HEK293 (cell line): ENCODE measurements around the gene DNAJC5.

ENCODE experiments used
- FEZF1 ChIP-seq: fragments of 450-650 bp; formaldehyde crosslinking; IDR thresholded peaks from 2 replicates; pipeline ENCODE4 v1.5.1; 2016; ENCODE audit warnings: missing biosample characterization, missing genetic modification characterization
- GLIS1 ChIP-seq: fragments of 450-650 bp; formaldehyde crosslinking; IDR thresholded peaks from 2 replicates; pipeline ENCODE4 v1.5.1; 2016; ENCODE audit warnings: missing biosample characterization, missing genetic modification characterization
- GLIS2 ChIP-seq: fragments of 450-650 bp; formaldehyde crosslinking; IDR thresholded peaks from 2 replicates; pipeline ENCODE4 v1.5.1; 2016; ENCODE audit warnings: missing biosample characterization, missing genetic modification characterization
- HIC1 ChIP-seq: fragments of 450-650 bp; formaldehyde crosslinking; IDR thresholded peaks from 2 replicates; pipeline ENCODE4 v1.5.1; 2016; ENCODE audit warnings: missing biosample characterization, missing genetic modification characterization
- KLF8 ChIP-seq: fragments of 450-650 bp; formaldehyde crosslinking; IDR thresholded peaks from 2 replicates; pipeline ENCODE4 v1.5.1; 2016; ENCODE audit warnings: missing biosample characterization, missing genetic modification characterization
- PBX3 ChIP-seq: sonication (generic); formaldehyde crosslinking; IDR thresholded peaks from 2 replicates; pipeline ENCODE4 v1.8.1; 2022; ENCODE audit warnings: mild to moderate bottlenecking, moderate library complexity, missing genetic modification reagents
- PRDM1 ChIP-seq: fragments of 450-650 bp; formaldehyde crosslinking; IDR thresholded peaks from 2 replicates; pipeline ENCODE4; 2016; ENCODE audit warnings: missing biosample characterization, missing genetic modification characterization
- PRDM10 ChIP-seq: fragments of 450-650 bp; formaldehyde crosslinking; IDR thresholded peaks from 2 replicates; pipeline ENCODE4 v1.5.1; 2016; ENCODE audit warnings: missing biosample characterization, missing genetic modification characterization
- SETDB1 ChIP-seq: IDR thresholded peaks from one replicate; pipeline ENCODE4 v1.6.1; 2017; ENCODE audit warnings: mild to moderate bottlenecking, low read length, moderate library complexity, mixed read lengths; ENCODE audit not compliant: insufficient read length
- SP2 ChIP-seq: fragments of 450-650 bp; formaldehyde crosslinking; IDR thresholded peaks from 2 replicates; pipeline ENCODE4 v1.5.1; 2016; ENCODE audit warnings: missing biosample characterization, missing genetic modification characterization
- SP3 ChIP-seq: fragments of 450-650 bp; formaldehyde crosslinking; IDR thresholded peaks from 2 replicates; pipeline ENCODE4 v1.5.1; 2016; ENCODE audit warnings: missing biosample characterization, missing genetic modification characterization
- TCF7L2 ChIP-seq: IDR thresholded peaks from 2 replicates; pipeline ENCODE4 v1.6.1; 2011; ENCODE audit warnings: low read depth, mild to moderate bottlenecking, inconsistent platforms, low read length, moderate library complexity, borderline replicate concordance
- WT1 ChIP-seq: fragments of 450-650 bp; formaldehyde crosslinking; IDR thresholded peaks from 2 replicates; pipeline ENCODE4 v1.5.1; 2016; ENCODE audit warnings: missing biosample characterization, missing genetic modification characterization
- ZBTB48 ChIP-seq: fragments of 450-650 bp; formaldehyde crosslinking; IDR thresholded peaks from 2 replicates; pipeline ENCODE4 v1.5.1; 2016; ENCODE audit warnings: missing biosample characterization, missing genetic modification characterization
- ZFHX2 ChIP-seq: fragments of 450-650 bp; formaldehyde crosslinking; conservative IDR thresholded peaks from 2 replicates; pipeline ENCODE4 v1.5.1; 2016; ENCODE audit warnings: missing biosample characterization, missing genetic modification characterization
- ZNF138 ChIP-seq: fragments of 450-650 bp; formaldehyde crosslinking; IDR thresholded peaks from 2 replicates; pipeline ENCODE4 v1.5.1; 2016; ENCODE audit warnings: missing biosample characterization, missing genetic modification characterization, borderline replicate concordance
- ZNF223 ChIP-seq: fragments of 450-650 bp; formaldehyde crosslinking; IDR thresholded peaks from 2 replicates; pipeline ENCODE4 v1.5.1; 2016; ENCODE audit warnings: missing biosample characterization, missing genetic modification characterization
- ZNF335 ChIP-seq: fragments of 450-650 bp; formaldehyde crosslinking; conservative IDR thresholded peaks from 2 replicates; pipeline ENCODE4 v1.5.1; 2016; ENCODE audit warnings: missing biosample characterization, missing genetic modification characterization
- ZNF341 ChIP-seq: fragments of 450-650 bp; formaldehyde crosslinking; IDR thresholded peaks from 2 replicates; pipeline ENCODE4; 2016; ENCODE audit warnings: low read depth, missing biosample characterization, missing genetic modification characterization
- ZNF521 ChIP-seq: fragments of 450-650 bp; formaldehyde crosslinking; IDR thresholded peaks from 2 replicates; pipeline ENCODE4 v1.5.1; 2017; ENCODE audit warnings: missing biosample characterization, mild to moderate bottlenecking, missing genetic modification characterization
- ZNF658 ChIP-seq: fragments of 450-650 bp; formaldehyde crosslinking; IDR thresholded peaks from 2 replicates; pipeline ENCODE4; 2016; ENCODE audit warnings: missing biosample characterization, missing genetic modification characterization
- ZNF76 ChIP-seq: fragments of 450-650 bp; formaldehyde crosslinking; IDR thresholded peaks from 2 replicates; pipeline ENCODE4; 2016; ENCODE audit warnings: low read depth, missing biosample characterization, missing genetic modification characterization, borderline replicate concordance
- ZNF768 ChIP-seq: fragments of 450-650 bp; formaldehyde crosslinking; IDR thresholded peaks from 2 replicates; pipeline ENCODE4 v1.5.1; 2018; ENCODE audit warnings: missing biosample characterization, mild to moderate bottlenecking, missing genetic modification characterization
- ZSCAN30 ChIP-seq: fragments of 450-650 bp; IDR thresholded peaks from 2 replicates; pipeline ENCODE4 v1.5.1; 2018; ENCODE audit warnings: missing biosample characterization, mild to moderate bottlenecking, missing genetic modification characterization, moderate library complexity
- ZXDB ChIP-seq: fragments of 450-650 bp; formaldehyde crosslinking; IDR thresholded peaks from 2 replicates; pipeline ENCODE4 v1.5.1; 2016; ENCODE audit warnings: missing biosample characterization, missing genetic modification characterization
- TF ChIP-seq, protein P1 (sequence below): fragments of 450-650 bp; formaldehyde crosslinking; IDR thresholded peaks from 2 replicates; pipeline ENCODE4 v1.5.1; 2016; ENCODE audit warnings: missing biosample characterization, missing genetic modification characterization

The DNAJC5 gene

GRCh38 chr20:63957004-63957689, 62.2 kb downstream of the DNAJC5 start (continued):
- TF ChIP-seq KLF8 (peak; percentile 85), PBX3 (CRISPR knock-in tag) (no peak), ZNF223 (tag by site-specific recombination) (no peak), HIC1 (tag by site-specific recombination) (peak; percentile 57; the same call in 1 of the 2 replicates), ZNF768 (no peak), SETDB1 (no peak), SP3 (tag by site-specific recombination) (peak; percentile 95), TCF7L2 (no peak), ZBTB48 (tag by site-specific recombination) (peak; percentile 69; the same call in 1 of the 2 replicates), ZNF341 (tag by site-specific recombination) (peak; percentile 99), GLIS1 (tag by site-specific recombination) (peak; percentile 81), FEZF1 (tag by site-specific recombination) (no peak), ZNF335 (tag by site-specific recombination) (peak; percentile 87), GLIS2 (tag by site-specific recombination) (peak; percentile 92; the same call in 1 of the 2 replicates), ZFHX2 (tag by site-specific recombination) (peak; percentile 32; the same call in 1 of the 2 replicates), SP2 (tag by site-specific recombination) (peak; percentile 78), ZNF76 (tag by site-specific recombination) (0 out of 2 replicates have a peak, but pooled peaks have one; percentile 16), ZSCAN30 (tag by site-specific recombination) (peak; percentile 93), ZNF138 (tag by site-specific recombination) (no peak), WT1 (peak; percentile 48; the same call in 1 of the 2 replicates), ZXDB (tag by site-specific recombination) (peak; percentile 20), PRDM10 (tag by site-specific recombination) (peak; percentile 91), PRDM1 (tag by site-specific recombination) (no peak), ZNF658 (no peak), ZNF521 (tag by site-specific recombination) (no peak)
- TF ChIP-seq, protein P1, sequence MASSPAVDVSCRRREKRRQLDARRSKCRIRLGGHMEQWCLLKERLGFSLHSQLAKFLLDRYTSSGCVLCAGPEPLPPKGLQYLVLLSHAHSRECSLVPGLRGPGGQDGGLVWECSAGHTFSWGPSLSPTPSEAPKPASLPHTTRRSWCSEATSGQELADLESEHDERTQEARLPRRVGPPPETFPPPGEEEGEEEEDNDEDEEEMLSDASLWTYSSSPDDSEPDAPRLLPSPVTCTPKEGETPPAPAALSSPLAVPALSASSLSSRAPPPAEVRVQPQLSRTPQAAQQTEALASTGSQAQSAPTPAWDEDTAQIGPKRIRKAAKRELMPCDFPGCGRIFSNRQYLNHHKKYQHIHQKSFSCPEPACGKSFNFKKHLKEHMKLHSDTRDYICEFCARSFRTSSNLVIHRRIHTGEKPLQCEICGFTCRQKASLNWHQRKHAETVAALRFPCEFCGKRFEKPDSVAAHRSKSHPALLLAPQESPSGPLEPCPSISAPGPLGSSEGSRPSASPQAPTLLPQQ (tag by site-specific recombination) = peak; percentile 16; the same call in 1 of the 2 replicates
- TF ChIP-seq, all 188 proteins: peak for 38
